ENCODE data around the gene DDX50.

The DDX50 gene

GRCh38 chr10:68982389-68982788, 81.3 kb downstream of the DDX50 start:
- no peak for DNase-seq (ENCODE audit: low spot score)

GRCh38 chr10:68987611-68988010, 86.5 kb downstream of the DDX50 start:
- no peak for DNase-seq (ENCODE audit: low spot score)

- DNase-seq (ENCODE audit: low spot score), result peak; percentile 99
Observed at GRCh38 chr10:68988530-68989316, 87.6 kb downstream of the DDX50 start, which contains the start of gene KIFBP. Gene KIFBP, plus strand, starts transcription at chr10:68988803. Its CDS starts 30 bp downstream, at chr10:68988833.

- peak; percentile 9 for DNase-seq (ENCODE audit: low spot score)
Observed at GRCh38 chr10:68989317-68989990, 88.3 kb downstream of the DDX50 start.

GRCh38 chr10:68992636-68993440, 91.7 kb downstream of the DDX50 start:
- peak; percentile 87 for DNase-seq (ENCODE audit: low spot score)
